Lower leg skin (tissue), 4 donors: Measurements from ENCODE around the gene MRM3. TPM values are rescaled to one million over a fixed set of nuclear protein-coding genes. Genes with fewer than 3 reads are reported as not detected.
"Not testable (repeated sequence)": the region's sequence is repeated elsewhere in the genome, so short reads cannot be mapped to it uniquely, and the experiment has no call there.

Experiments used
- DNase-seq, 2 donors: peaks; one replicate each; pipeline ENCODE4 v3.0.0-alpha.2; 2019; ENCODE audit warnings: low spot score in 2 of 2
- H3K4me3 ChIP-seq: fragments of 200-600 bp; sonication (generic); 2 replicates; pipeline ENCODE4 v1.5.1; 2017; ENCODE audit warnings: mild to moderate bottlenecking, low read depth; ENCODE audit not compliant: poor library complexity, severe bottlenecking
- CTCF ChIP-seq, 3 donors: fragments of 450-650 bp; IDR thresholded peaks; one replicate each; pipeline ENCODE4 v1.5.1; 2016; ENCODE audit warnings: antibody characterized with exemption in 3 of 3, mild to moderate bottlenecking in 3 of 3, moderate library complexity in 2 of 3
- POLR2A ChIP-seq, 2 donors: fragments of 450-650 bp; IDR thresholded peaks; one replicate each; pipeline ENCODE4 v1.6.1; 2016 to 2017; ENCODE audit warnings: antibody characterized with exemption in 2 of 2, mild to moderate bottlenecking in 1 of 2, moderate library complexity in 1 of 2
- WGBS, 2 donors: methylation state at CpG; one replicate each; pipeline ENCODE4 v1.1.5; 2018; 5-methylcytosine and 5-hydroxymethylcytosine counted together
- intact Hi-C: fragments of 100-400 bp; cut with DNase I; formaldehyde crosslinking; loops from one replicate; pipeline ENCODE4 v1.15.0; 2023; ENCODE audit warnings: low total_unique reads
- total RNA-seq, 4 donors: library from RNA; depleted of rRNA; stranded (reverse); fragments of >200 nt; gene quantifications; one replicate each; pipeline ENCODE4 v1.1.0, GENCODE V29; 2016

The MRM3 gene
- total RNA-seq, 4 donors from 2014 or later: 28.9 to 44.9 (median 35.8) TPM

- no peak overlapping the region for H3K4me3 ChIP-seq
- TF ChIP-seq CTCF (IDR thresholded peaks at IDR 0.05) (no peak), POLR2A (IDR thresholded peaks at IDR 0.05) (no peak)
- WGBS, 2 donors: 88 to 93% methylated on average over 12 of the region's 12 CpGs
- intact Hi-C loops: no loop called here
- DNase-seq: peak in 1 of 2 donors; percentile 65
These were observed 5.6 kb downstream of the MRM3 start for GRCh38 chr17:787641-788221.

- DNase-seq: peak in 1 of 2 donors; percentile 80
- TF ChIP-seq CTCF (IDR thresholded peaks at IDR 0.05) (no peak), POLR2A (IDR thresholded peaks at IDR 0.05) (no peak)
These were observed 6.4 kb downstream of the MRM3 start for GRCh38 chr17:788551-788950.

GRCh38 chr17:789160-789840 is 7.1 kb downstream of the MRM3 start:
- H3K4me3 ChIP-seq: no peak overlapping the region

More at GRCh38 chr17:788551-788950, 6.4 kb downstream of the MRM3 start:
- intact Hi-C loops: no loop called here
- H3K4me3 ChIP-seq: no peak overlapping the region
- 76 to 77% methylated on average over 4 of the region's 4 CpGs for WGBS, 2 donors

GRCh38 chr17:789931-790873 is 8.0 kb downstream of the MRM3 start:
- WGBS, 2 donors: 50 to 56% methylated on average over 30 to 31 of the region's 38 CpGs
- intact Hi-C loops, H3K4me3 ChIP-seq: not testable (repeated sequence)
- DNase-seq: peak in 1 of 2 donors; percentile 76

More at GRCh38 chr17:789160-789840, 7.1 kb downstream of the MRM3 start:
- 62 to 66% methylated on average over 14 of the region's 14 CpGs for WGBS, 2 donors
- TF ChIP-seq POLR2A (IDR thresholded peaks at IDR 0.05) (no peak), CTCF (IDR thresholded peaks at IDR 0.05) (no peak)
- intact Hi-C loops: no loop called here
- DNase-seq: no peak

DNA sequence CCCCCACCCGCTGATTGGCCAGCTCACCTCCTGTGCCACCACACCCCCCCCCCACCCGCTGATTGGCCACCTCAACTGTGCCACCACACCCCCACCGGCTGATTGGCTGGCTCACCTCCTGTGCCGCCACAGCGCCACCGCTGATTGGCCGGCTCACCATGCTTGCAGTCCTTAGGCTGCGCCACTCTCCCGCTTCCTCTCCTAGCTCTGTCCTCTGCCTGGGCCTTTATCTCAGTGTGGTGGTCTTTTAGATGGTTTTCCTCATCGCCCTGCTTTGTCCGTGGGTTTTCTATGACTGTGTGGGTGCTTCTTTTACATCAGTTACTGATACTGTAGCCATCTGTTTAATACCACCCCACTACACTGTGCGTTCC is 8.7 kb downstream of the MRM3 start:
- WGBS, 2 donors: 53 to 76% methylated on average over 10 to 11 of the region's 12 CpGs
- intact Hi-C loops, H3K4me3 ChIP-seq, DNase-seq: not testable (repeated sequence)

DNA sequence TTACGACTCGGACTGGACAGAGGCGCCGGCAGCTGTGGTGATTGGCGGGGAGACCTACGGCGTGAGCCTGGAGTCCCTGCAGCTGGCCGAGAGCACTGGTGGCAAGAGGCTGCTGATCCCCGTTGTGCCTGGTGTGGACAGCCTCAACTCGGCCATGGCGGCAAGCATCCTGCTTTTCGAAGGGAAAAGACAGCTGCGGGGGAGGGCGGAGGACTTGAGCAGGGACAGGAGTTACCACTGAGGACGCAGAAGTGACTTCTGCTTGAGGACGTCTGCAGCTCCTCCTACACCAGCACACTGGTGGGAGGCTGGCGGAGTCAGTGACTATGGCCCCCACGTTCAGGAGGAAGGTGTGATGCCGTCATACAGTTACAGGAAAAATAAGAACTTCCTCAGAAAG is 9.7 kb downstream of the MRM3 start:
- 86 to 87% methylated on average over 19 of the region's 19 CpGs for WGBS, 2 donors
- intact Hi-C loops: no loop called here
- no peak for DNase-seq
- H3K4me3 ChIP-seq: no peak overlapping the region
- TF ChIP-seq POLR2A (IDR thresholded peaks at IDR 0.05) (no peak), CTCF (IDR thresholded peaks at IDR 0.05) (no peak)
